ENCODE measurements around the gene ZNF330. TPM values are rescaled to one million over a fixed set of nuclear protein-coding genes. Genes with fewer than 3 reads are reported as not detected.

Gene ZNF330
- total and polyA plus RNA-seq, 7 experiments from 2014 or later: 24.9 to 47.2 (median 41.0) TPM

GRCh38 chr4:141246683-141247429 lies 26.2 kb downstream of the ZNF330 start:
- CTCF ChIA-PET: no interaction called here
- DNase-seq (no peak), ATAC-seq (no peak)

GRCh38 chr4:141247430-141247780 lies 26.7 kb downstream of the ZNF330 start:
- no peak overlapping the region for H3K4me3 ChIP-seq (ENCODE audit: low read length)
- Mint-ChIP-seq H3K27me3 (peaks cover 0 to 8% (median 3%) of the 10 kb centered on the region in 5 donors), H3K4me1 (peaks cover 0 to 21% (median 0%) of the 10 kb centered on the region in 7 donors), H3K36me3 (peaks cover 0 to 3% (median 0%) of the 10 kb centered on the region in 5 donors), H3K4me3 (no peak overlapping the region), H3K9me3 (peaks cover 0 to 2% (median 0%) of the 10 kb centered on the region in 11 donors), H3K27ac (no peak overlapping the region)
- intact Hi-C loops (cut with micrococcal nuclease): no loop called here
- H3K36me3 ChIP-seq (ENCODE audit: control insufficient read depth in 2 of 3, insufficient read depth in 3 of 3, low read length in 3 of 3): no peaks in the 10 kb centered on the region
- H3K9me3 ChIP-seq (ENCODE audit: control insufficient read depth in 2 of 3, low read length in 3 of 3): no peaks in the 10 kb centered on the region
- H3K4me1 ChIP-seq (ENCODE audit: control insufficient read depth in 2 of 2, insufficient read depth in 2 of 2, low read length in 2 of 2): no peaks in the 10 kb centered on the region
- no peaks in the 10 kb centered on the region for H3K27me3 ChIP-seq (ENCODE audit: control insufficient read depth in 2 of 2, insufficient read depth in 2 of 2, low read length in 2 of 2)
- ChIA-PET CTCF (no interaction called here), POLR2A (no interaction called here)
- no peak for DNase-seq
- no peak for ATAC-seq
- H3K27ac ChIP-seq (ENCODE audit: low read depth, low read length): no peak overlapping the region

More at GRCh38 chr4:141246683-141247429, 26.2 kb downstream of the ZNF330 start:
- Histone ChIP-seq H3K36me3 (ENCODE audit: control insufficient read depth in 2 of 3, insufficient read depth in 3 of 3, low read length in 3 of 3) (no peaks in the 10 kb centered on the region), H3K4me1 (ENCODE audit: control insufficient read depth in 2 of 2, insufficient read depth in 2 of 2, low read length in 2 of 2) (no peaks in the 10 kb centered on the region), H3K27ac (ENCODE audit: low read depth, low read length) (no peak overlapping the region), H3K4me3 (ENCODE audit: low read length) (no peak overlapping the region), H3K9me3 (ENCODE audit: control insufficient read depth in 2 of 3, low read length in 3 of 3) (no peaks in the 10 kb centered on the region), H3K27me3 (ENCODE audit: control insufficient read depth in 2 of 2, insufficient read depth in 2 of 2, low read length in 2 of 2) (no peaks in the 10 kb centered on the region)
- Mint-ChIP-seq H3K27ac (no peak overlapping the region), H3K36me3 (peaks cover 0 to 3% (median 0%) of the 10 kb centered on the region in 5 donors), H3K27me3 (peaks cover 0 to 8% (median 0%) of the 10 kb centered on the region in 5 donors), H3K9me3 (peaks cover 0 to 2% (median 0%) of the 10 kb centered on the region in 11 donors), H3K4me1 (peaks cover 0 to 21% (median 0%) of the 10 kb centered on the region in 7 donors), H3K4me3 (no peak overlapping the region)
- intact Hi-C loops (cut with micrococcal nuclease): no loop called here
- POLR2A ChIA-PET: no interaction called here

- ChIA-PET POLR2A (no interaction called here), CTCF (no interaction called here)
- Histone ChIP-seq H3K4me1 (ENCODE audit: control insufficient read depth in 2 of 2, insufficient read depth in 2 of 2, low read length in 2 of 2) (no peaks in the 10 kb centered on the region), H3K27me3 (ENCODE audit: control insufficient read depth in 2 of 2, insufficient read depth in 2 of 2, low read length in 2 of 2) (no peaks in the 10 kb centered on the region), H3K36me3 (ENCODE audit: control insufficient read depth in 2 of 3, insufficient read depth in 3 of 3, low read length in 3 of 3) (no peaks in the 10 kb centered on the region), H3K9me3 (ENCODE audit: control insufficient read depth in 2 of 3, low read length in 3 of 3) (no peaks in the 10 kb centered on the region), H3K27ac (ENCODE audit: low read depth, low read length) (no peak overlapping the region), H3K4me3 (ENCODE audit: low read length) (no peak overlapping the region)
- Mint-ChIP-seq H3K4me1 (peaks cover 0 to 22% (median 0%) of the 10 kb centered on the region in 7 donors), H3K9me3 (peaks cover 0 to 2% (median 0%) of the 10 kb centered on the region in 11 donors), H3K27me3 (peaks cover 0 to 12% (median 5%) of the 10 kb centered on the region in 5 donors), H3K4me3 (no peak overlapping the region), H3K36me3 (peaks cover 0 to 3% (median 0%) of the 10 kb centered on the region in 5 donors), H3K27ac (no peak overlapping the region)
- DNase-seq (no peak), ATAC-seq (no peak)
- intact Hi-C loops (cut with micrococcal nuclease): no loop called here
Measured at GRCh38 chr4:141248029-141248428, 27.3 kb downstream of the ZNF330 start.

GRCh38 chr4:141248486-141248885 lies 27.8 kb downstream of the ZNF330 start:
- DNase-seq (no peak), ATAC-seq (no peak)
- H3K4me1 Mint-ChIP-seq: peaks cover 0 to 25% (median 0%) of the 10 kb centered on the region in 7 donors
- no peak overlapping the region for H3K27ac Mint-ChIP-seq
- H3K27me3 Mint-ChIP-seq: peaks cover 0 to 16% (median 6%) of the 10 kb centered on the region in 5 donors
- intact Hi-C loops (cut with micrococcal nuclease): no loop called here
- Histone ChIP-seq H3K4me1 (ENCODE audit: control insufficient read depth in 2 of 2, insufficient read depth in 2 of 2, low read length in 2 of 2) (no peaks in the 10 kb centered on the region), H3K27me3 (ENCODE audit: control insufficient read depth in 2 of 2, insufficient read depth in 2 of 2, low read length in 2 of 2) (no peaks in the 10 kb centered on the region), H3K36me3 (ENCODE audit: control insufficient read depth in 2 of 3, insufficient read depth in 3 of 3, low read length in 3 of 3) (no peaks in the 10 kb centered on the region), H3K4me3 (ENCODE audit: low read length) (no peak overlapping the region), H3K9me3 (ENCODE audit: control insufficient read depth in 2 of 3, low read length in 3 of 3) (no peaks in the 10 kb centered on the region), H3K27ac (ENCODE audit: low read depth, low read length) (no peak overlapping the region)
- H3K4me3 Mint-ChIP-seq: no peak overlapping the region
- H3K9me3 Mint-ChIP-seq: peaks cover 0 to 2% (median 0%) of the 10 kb centered on the region in 11 donors
- ChIA-PET CTCF (no interaction called here), POLR2A (no interaction called here)
- H3K36me3 Mint-ChIP-seq: peaks cover 0 to 3% (median 0%) of the 10 kb centered on the region in 5 donors

- H3K9me3 ChIP-seq (ENCODE audit: control insufficient read depth in 2 of 3, low read length in 3 of 3): no peaks in the 10 kb centered on the region
- no peak overlapping the region for H3K4me3 ChIP-seq (ENCODE audit: low read length)
- no peak overlapping the region for H3K27ac Mint-ChIP-seq
- peaks cover 0 to 2% (median 0%) of the 10 kb centered on the region in 11 donors for H3K9me3 Mint-ChIP-seq
- intact Hi-C loops (cut with micrococcal nuclease): no loop called here
- H3K4me1 Mint-ChIP-seq: peaks cover 0 to 4% (median 0%) of the 10 kb centered on the region in 7 donors
- H3K4me1 ChIP-seq (ENCODE audit: control insufficient read depth in 2 of 2, insufficient read depth in 2 of 2, low read length in 2 of 2): no peaks in the 10 kb centered on the region
- peaks cover 4 to 36% (median 16%) of the 10 kb centered on the region in 5 donors for H3K27me3 Mint-ChIP-seq
- ChIA-PET CTCF (no interaction called here), POLR2A (no interaction called here)
- H3K27me3 ChIP-seq (ENCODE audit: control insufficient read depth in 2 of 2, insufficient read depth in 2 of 2, low read length in 2 of 2): no peaks in the 10 kb centered on the region
- DNase-seq (no peak), ATAC-seq (no peak)
- H3K36me3 ChIP-seq (ENCODE audit: control insufficient read depth in 2 of 3, insufficient read depth in 3 of 3, low read length in 3 of 3): no peaks in the 10 kb centered on the region
- H3K4me3 Mint-ChIP-seq: no peak overlapping the region
- no peaks in the 10 kb centered on the region for H3K36me3 Mint-ChIP-seq
- no peak overlapping the region for H3K27ac ChIP-seq (ENCODE audit: low read depth, low read length)
Measured at GRCh38 chr4:141254326-141254725, 33.6 kb downstream of the ZNF330 start.

GRCh38 chr4:141255016-141255415 lies 34.3 kb downstream of the ZNF330 start:
- POLR2A ChIA-PET: no interaction called here
- Histone ChIP-seq H3K4me1 (ENCODE audit: control insufficient read depth in 2 of 2, insufficient read depth in 2 of 2, low read length in 2 of 2) (no peaks in the 10 kb centered on the region), H3K4me3 (ENCODE audit: low read length) (no peak overlapping the region), H3K36me3 (ENCODE audit: control insufficient read depth in 2 of 3, insufficient read depth in 3 of 3, low read length in 3 of 3) (no peaks in the 10 kb centered on the region), H3K9me3 (ENCODE audit: control insufficient read depth in 2 of 3, low read length in 3 of 3) (no peaks in the 10 kb centered on the region), H3K27ac (ENCODE audit: low read depth, low read length) (no peak overlapping the region), H3K27me3 (ENCODE audit: control insufficient read depth in 2 of 2, insufficient read depth in 2 of 2, low read length in 2 of 2) (no peaks in the 10 kb centered on the region)
- Mint-ChIP-seq H3K27me3 (peaks cover 4 to 41% (median 16%) of the 10 kb centered on the region in 5 donors), H3K9me3 (peaks cover 0 to 2% (median 0%) of the 10 kb centered on the region in 11 donors), H3K36me3 (no peaks in the 10 kb centered on the region), H3K4me3 (no peak overlapping the region), H3K4me1 (peaks cover 0 to 4% (median 0%) of the 10 kb centered on the region in 7 donors), H3K27ac (no peak overlapping the region)
- intact Hi-C loops (cut with micrococcal nuclease): no loop called here
- ATAC-seq: no peak
- CTCF ChIA-PET: no interaction called here
- no peak for DNase-seq

GRCh38 chr4:141258558-141258957 lies 37.9 kb downstream of the ZNF330 start:
- no peak overlapping the region for H3K4me3 Mint-ChIP-seq
- no peaks in the 10 kb centered on the region for H3K9me3 ChIP-seq (ENCODE audit: control insufficient read depth in 2 of 3, low read length in 3 of 3)
- no peak overlapping the region for H3K4me3 ChIP-seq (ENCODE audit: low read length)
- intact Hi-C loops (cut with micrococcal nuclease): no loop called here
- no peaks in the 10 kb centered on the region for H3K4me1 ChIP-seq (ENCODE audit: control insufficient read depth in 2 of 2, insufficient read depth in 2 of 2, low read length in 2 of 2)
- no peak for ATAC-seq
- no peaks in the 10 kb centered on the region for H3K27me3 ChIP-seq (ENCODE audit: control insufficient read depth in 2 of 2, insufficient read depth in 2 of 2, low read length in 2 of 2)
- H3K27ac ChIP-seq (ENCODE audit: low read depth, low read length): no peak overlapping the region
- peaks cover 9 to 35% (median 11%) of the 10 kb centered on the region in 5 donors for H3K27me3 Mint-ChIP-seq
- no peaks in the 10 kb centered on the region for H3K36me3 Mint-ChIP-seq
- no peak overlapping the region for H3K27ac Mint-ChIP-seq
- no peak for DNase-seq
- H3K36me3 ChIP-seq (ENCODE audit: control insufficient read depth in 2 of 3, insufficient read depth in 3 of 3, low read length in 3 of 3): no peaks in the 10 kb centered on the region
- ChIA-PET CTCF (no interaction called here), POLR2A (no interaction called here)
- no peaks in the 10 kb centered on the region for H3K4me1 Mint-ChIP-seq
- H3K9me3 Mint-ChIP-seq: peaks cover 0 to 2% (median 0%) of the 10 kb centered on the region in 11 donors
